Bronchial epithelial cell (primary cell): ENCODE results near the gene DYNLT1. TPM values are rescaled to one million over a fixed set of nuclear protein-coding genes. Genes with fewer than 3 reads are reported as not detected.

ENCODE experiments used
- DNase-seq: peaks from one replicate; pipeline ENCODE4 v3.0.0-alpha.2; 2010; ENCODE audit warnings: low read depth
- FAIRE-seq: peaks from 2 replicates; lab custom pipeline; 2011; peaks lifted over from hg19 to GRCh38; lab: Jason Lieb, UNC
- H3K27me3 ChIP-seq: 2 replicates; pipeline ENCODE4 v1.5.1; 2011; ENCODE audit warnings: low read length; ENCODE audit not compliant: control insufficient read depth, insufficient read depth
- H3K36me3 ChIP-seq: 2 replicates; pipeline ENCODE4 v1.5.1; 2011; ENCODE audit warnings: low read length; ENCODE audit not compliant: control insufficient read depth, insufficient read depth
- H3K4me3 ChIP-seq: 2 replicates; pipeline ENCODE4 v1.5.1; 2011; ENCODE audit warnings: mild to moderate bottlenecking, low read depth, low read length, control low read depth
- CTCF ChIP-seq: IDR thresholded peaks from 2 replicates; pipeline ENCODE4 v1.5.1; 2011; ENCODE audit warnings: mild to moderate bottlenecking, moderate library complexity, low read length, control low read depth, inconsistent platforms; ENCODE audit not compliant: insufficient read depth, severe bottlenecking
- total RNA-seq: library from RNA; depleted of rRNA; stranded (reverse); fragments of >200 nt; gene quantifications from 2 replicates; pipeline ENCODE4 v1.2.1, GENCODE V29; 2014

DYNLT1 gene
- total RNA-seq, 1 donor from 2014 or later = 43.4 TPM

GRCh38 chr6:158639056-158639455 is 5.5 kb downstream of the DYNLT1 start:
- peaks cover 13% of the 10 kb centered on the region for H3K36me3 ChIP-seq
- no peak for TF ChIP-seq CTCF
- H3K4me3 ChIP-seq = no peak overlapping the region
- DNase-seq (no peak), FAIRE-seq (no peak)
- H3K27me3 ChIP-seq = no peaks in the 10 kb centered on the region

- FAIRE-seq (no peak), DNase-seq (no peak)
- Histone ChIP-seq H3K27me3 (no peaks in the 10 kb centered on the region), H3K4me3 (no peak overlapping the region), H3K36me3 (peaks cover 13% of the 10 kb centered on the region)
- no peak for TF ChIP-seq CTCF
These were observed 6.2 kb downstream of the DYNLT1 start for GRCh38 chr6:158638324-158638854.

- H3K36me3 ChIP-seq = peaks cover 13% of the 10 kb centered on the region
- no peak for DNase-seq
- FAIRE-seq = no peak
- H3K27me3 ChIP-seq = no peaks in the 10 kb centered on the region
- no peak for TF ChIP-seq CTCF
- no peak overlapping the region for H3K4me3 ChIP-seq
These were observed 7.8 kb downstream of the DYNLT1 start for GRCh38 chr6:158636778-158637177.

GRCh38 chr6:158635427-158636073 is 9.0 kb downstream of the DYNLT1 start:
- DNase-seq = no peak
- no peak for TF ChIP-seq CTCF

GRCh38 chr6:158634695-158635426 is 9.7 kb downstream of the DYNLT1 start:
- DNase-seq (no peak), FAIRE-seq (no peak)
- TF ChIP-seq CTCF = no peak

More at GRCh38 chr6:158635427-158636073, 9.0 kb downstream of the DYNLT1 start:
- Histone ChIP-seq H3K27me3 (no peaks in the 10 kb centered on the region), H3K4me3 (no peak overlapping the region), H3K36me3 (peaks cover 14% of the 10 kb centered on the region)
- FAIRE-seq = no peak

More at GRCh38 chr6:158634695-158635426, 9.7 kb downstream of the DYNLT1 start:
- H3K27me3 ChIP-seq = no peaks in the 10 kb centered on the region
- peaks cover 10% of the 10 kb centered on the region for H3K36me3 ChIP-seq
- no peak overlapping the region for H3K4me3 ChIP-seq
